ENCODE measurements around the gene COPZ2.

DNA sequence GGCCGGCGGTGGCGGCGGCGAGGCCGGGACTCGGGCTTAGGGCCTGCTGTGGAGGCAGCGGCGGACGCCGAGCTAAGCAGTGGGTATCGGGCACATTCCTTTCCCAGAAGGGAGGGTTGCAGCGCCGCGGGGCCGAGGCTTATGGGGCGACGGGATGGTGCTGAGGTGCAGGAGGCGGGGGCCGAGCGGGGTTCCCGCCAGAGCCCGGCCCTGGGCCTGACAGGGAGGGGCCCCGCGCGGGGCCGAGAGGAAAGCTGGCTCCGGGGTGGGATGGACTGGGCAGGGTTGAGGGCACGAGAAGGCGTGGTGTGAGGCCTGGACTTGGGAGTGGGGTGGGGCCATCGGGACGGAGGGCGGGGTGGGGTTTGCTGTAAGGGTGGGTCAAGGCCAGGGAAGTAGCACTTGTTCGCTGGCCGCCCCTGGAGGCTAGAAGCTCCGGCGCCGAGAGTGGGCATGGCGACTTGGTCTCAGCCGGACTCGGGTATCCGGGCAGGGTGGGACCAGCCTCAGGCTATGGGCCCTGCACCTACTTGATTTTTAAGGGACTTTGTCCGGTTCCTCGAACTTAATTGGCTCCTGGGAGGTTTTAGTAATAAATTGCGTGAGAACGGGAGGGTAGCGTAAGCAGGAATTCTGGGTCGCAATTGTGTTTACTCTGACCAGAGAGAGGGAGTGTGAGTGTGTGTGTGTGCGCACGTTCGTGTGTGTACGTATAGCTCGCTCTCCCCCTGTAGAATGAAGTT lies 11.0 kb upstream of the COPZ2 start:
- TF ChIP-seq POLR2AphosphoS5 (IDR thresholded peaks at IDR 0.05; ENCODE audit: insufficient read depth in 1 of 2, low read depth in 1 of 2) (peak in 1 of 2 donors; percentile 94), POLR2A (IDR thresholded peaks at IDR 0.05) (peak in 1 of 2 donors; percentile 63)
- TF ChIP-seq, protein P1, sequence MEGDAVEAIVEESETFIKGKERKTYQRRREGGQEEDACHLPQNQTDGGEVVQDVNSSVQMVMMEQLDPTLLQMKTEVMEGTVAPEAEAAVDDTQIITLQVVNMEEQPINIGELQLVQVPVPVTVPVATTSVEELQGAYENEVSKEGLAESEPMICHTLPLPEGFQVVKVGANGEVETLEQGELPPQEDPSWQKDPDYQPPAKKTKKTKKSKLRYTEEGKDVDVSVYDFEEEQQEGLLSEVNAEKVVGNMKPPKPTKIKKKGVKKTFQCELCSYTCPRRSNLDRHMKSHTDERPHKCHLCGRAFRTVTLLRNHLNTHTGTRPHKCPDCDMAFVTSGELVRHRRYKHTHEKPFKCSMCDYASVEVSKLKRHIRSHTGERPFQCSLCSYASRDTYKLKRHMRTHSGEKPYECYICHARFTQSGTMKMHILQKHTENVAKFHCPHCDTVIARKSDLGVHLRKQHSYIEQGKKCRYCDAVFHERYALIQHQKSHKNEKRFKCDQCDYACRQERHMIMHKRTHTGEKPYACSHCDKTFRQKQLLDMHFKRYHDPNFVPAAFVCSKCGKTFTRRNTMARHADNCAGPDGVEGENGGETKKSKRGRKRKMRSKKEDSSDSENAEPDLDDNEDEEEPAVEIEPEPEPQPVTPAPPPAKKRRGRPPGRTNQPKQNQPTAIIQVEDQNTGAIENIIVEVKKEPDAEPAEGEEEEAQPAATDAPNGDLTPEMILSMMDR (IDR thresholded peaks at IDR 0.05) = no peak
